ENCODE results near the gene PRLH.

Gene PRLH

DNA sequence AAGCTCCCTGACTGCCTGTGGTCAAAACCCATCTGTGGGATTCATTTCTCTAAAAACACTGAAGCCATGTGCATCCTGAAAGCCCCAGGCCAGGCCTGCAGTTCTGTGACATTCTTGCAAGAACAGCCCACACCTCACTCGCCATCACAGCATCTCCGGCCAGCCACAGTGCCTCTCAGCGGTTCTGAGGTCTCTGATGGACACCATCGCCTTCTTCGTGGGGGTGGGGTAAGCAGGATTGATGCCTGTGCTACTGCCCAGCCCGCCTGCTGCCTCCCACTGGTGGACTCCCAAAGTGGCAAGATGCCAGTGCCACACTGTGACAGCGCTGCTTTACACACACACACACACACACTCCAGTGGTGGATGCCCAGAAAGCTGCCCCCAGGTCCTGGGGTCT lies 5.2 kb upstream of the PRLH start:
- TF ChIP-seq, protein P1, sequence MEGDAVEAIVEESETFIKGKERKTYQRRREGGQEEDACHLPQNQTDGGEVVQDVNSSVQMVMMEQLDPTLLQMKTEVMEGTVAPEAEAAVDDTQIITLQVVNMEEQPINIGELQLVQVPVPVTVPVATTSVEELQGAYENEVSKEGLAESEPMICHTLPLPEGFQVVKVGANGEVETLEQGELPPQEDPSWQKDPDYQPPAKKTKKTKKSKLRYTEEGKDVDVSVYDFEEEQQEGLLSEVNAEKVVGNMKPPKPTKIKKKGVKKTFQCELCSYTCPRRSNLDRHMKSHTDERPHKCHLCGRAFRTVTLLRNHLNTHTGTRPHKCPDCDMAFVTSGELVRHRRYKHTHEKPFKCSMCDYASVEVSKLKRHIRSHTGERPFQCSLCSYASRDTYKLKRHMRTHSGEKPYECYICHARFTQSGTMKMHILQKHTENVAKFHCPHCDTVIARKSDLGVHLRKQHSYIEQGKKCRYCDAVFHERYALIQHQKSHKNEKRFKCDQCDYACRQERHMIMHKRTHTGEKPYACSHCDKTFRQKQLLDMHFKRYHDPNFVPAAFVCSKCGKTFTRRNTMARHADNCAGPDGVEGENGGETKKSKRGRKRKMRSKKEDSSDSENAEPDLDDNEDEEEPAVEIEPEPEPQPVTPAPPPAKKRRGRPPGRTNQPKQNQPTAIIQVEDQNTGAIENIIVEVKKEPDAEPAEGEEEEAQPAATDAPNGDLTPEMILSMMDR (IDR thresholded peaks at IDR 0.05; ENCODE audit: unreplicated experiment in 3 of 3) = no peak
- Mint-ChIP-seq H3K9me3 (peaks cover under 1% of the 10 kb centered on the region), H3K27me3 (ENCODE audit: low read depth) (peaks cover 27% of the 10 kb centered on the region), H3K27ac (no peak overlapping the region), H3K4me1 (peaks cover 15% of the 10 kb centered on the region), H3K4me3 (no peak overlapping the region), H3K36me3 (ENCODE audit: low read depth) (no peaks in the 10 kb centered on the region)

DNA sequence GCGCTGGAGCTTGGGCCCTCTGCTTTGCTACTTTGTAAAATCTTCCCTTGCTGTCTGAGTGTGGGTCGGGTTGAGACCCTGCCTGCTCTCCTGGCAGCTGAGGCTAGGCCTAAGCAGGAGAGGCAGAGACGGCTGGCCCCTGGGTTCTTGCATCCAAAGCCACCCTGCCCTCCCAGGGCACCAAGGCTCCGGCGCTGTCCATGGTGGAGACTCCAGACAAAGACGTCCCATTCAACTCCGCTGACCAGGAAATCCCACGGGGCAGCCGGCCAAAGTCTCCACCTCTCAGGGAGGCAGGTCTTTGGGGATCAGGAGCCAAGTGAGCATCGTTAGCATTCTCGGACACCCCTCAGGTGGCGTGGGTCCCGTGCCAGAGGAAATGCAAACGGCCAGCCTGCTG lies 2.6 kb upstream of the PRLH start:
- Mint-ChIP-seq H3K4me1 (peaks cover 14% of the 10 kb centered on the region), H3K9me3 (no peaks in the 10 kb centered on the region), H3K36me3 (ENCODE audit: low read depth) (no peaks in the 10 kb centered on the region), H3K27me3 (ENCODE audit: low read depth) (peaks cover 22% of the 10 kb centered on the region), H3K27ac (no peak overlapping the region), H3K4me3 (no peak overlapping the region)
- TF ChIP-seq, protein P1 (IDR thresholded peaks at IDR 0.05; ENCODE audit: unreplicated experiment in 3 of 3) = no peak

DNA sequence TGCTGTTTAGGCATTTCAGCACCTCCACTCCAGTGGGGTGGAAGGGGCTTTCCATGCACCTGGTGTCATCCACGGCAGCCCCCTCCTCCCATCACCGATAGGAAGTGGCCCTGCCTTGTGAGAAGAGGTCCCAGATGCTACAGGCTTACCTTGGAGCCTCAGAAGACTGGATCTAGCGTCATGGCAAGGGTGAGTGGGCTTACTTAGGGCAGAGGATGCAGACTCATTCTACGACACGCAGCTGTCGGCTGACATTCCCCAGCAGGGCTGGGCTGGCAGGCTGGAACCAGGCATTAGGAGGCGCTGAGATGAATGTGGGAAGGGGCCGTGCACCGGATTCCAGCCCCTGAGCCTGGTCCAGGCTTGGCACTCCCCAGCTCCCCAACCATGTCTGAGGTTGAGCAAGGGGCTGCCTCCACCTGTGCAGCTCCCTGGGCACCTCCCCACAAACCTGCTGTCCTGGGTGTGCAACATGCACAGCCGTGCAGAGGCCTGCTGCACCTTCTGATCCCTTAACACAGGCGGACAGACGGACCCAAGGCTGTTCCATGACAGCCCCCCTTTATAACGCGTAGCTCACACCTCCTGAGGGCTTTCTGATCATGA lies 1.7 kb upstream of the PRLH start:
- no peak overlapping the region for H3K27ac Mint-ChIP-seq
- peaks cover 6% of the 10 kb centered on the region for H3K4me1 Mint-ChIP-seq
- no peaks in the 10 kb centered on the region for H3K36me3 Mint-ChIP-seq (ENCODE audit: low read depth)
- TF ChIP-seq, protein P1 (IDR thresholded peaks at IDR 0.05; ENCODE audit: unreplicated experiment in 3 of 3) = no peak
- peaks cover 19% of the 10 kb centered on the region for H3K27me3 Mint-ChIP-seq (ENCODE audit: low read depth)
- H3K4me3 Mint-ChIP-seq = no peak overlapping the region
- no peaks in the 10 kb centered on the region for H3K9me3 Mint-ChIP-seq

DNA sequence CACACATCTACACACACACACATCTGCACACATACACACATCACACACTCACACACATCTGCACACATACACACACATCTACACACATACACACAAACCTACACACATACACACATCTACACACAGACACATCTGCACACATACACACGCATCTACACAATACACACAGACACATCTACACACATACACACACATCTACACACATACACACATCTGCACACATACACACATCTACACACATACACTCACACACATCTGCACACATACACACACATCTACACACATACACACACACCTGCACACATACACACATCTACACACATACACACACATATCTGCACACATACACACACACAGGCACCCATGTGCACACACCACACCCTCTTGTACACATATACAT lies 400 bp upstream of the PRLH start:
- Mint-ChIP-seq H3K4me3 (no peak overlapping the region), H3K36me3 (ENCODE audit: low read depth) (no peaks in the 10 kb centered on the region), H3K27me3 (ENCODE audit: low read depth) (peaks cover 21% of the 10 kb centered on the region), H3K27ac (no peak overlapping the region), H3K9me3 (no peaks in the 10 kb centered on the region), H3K4me1 (no peaks in the 10 kb centered on the region)
- TF ChIP-seq, protein P1 (IDR thresholded peaks at IDR 0.05; ENCODE audit: unreplicated experiment in 3 of 3) = no peak

DNA sequence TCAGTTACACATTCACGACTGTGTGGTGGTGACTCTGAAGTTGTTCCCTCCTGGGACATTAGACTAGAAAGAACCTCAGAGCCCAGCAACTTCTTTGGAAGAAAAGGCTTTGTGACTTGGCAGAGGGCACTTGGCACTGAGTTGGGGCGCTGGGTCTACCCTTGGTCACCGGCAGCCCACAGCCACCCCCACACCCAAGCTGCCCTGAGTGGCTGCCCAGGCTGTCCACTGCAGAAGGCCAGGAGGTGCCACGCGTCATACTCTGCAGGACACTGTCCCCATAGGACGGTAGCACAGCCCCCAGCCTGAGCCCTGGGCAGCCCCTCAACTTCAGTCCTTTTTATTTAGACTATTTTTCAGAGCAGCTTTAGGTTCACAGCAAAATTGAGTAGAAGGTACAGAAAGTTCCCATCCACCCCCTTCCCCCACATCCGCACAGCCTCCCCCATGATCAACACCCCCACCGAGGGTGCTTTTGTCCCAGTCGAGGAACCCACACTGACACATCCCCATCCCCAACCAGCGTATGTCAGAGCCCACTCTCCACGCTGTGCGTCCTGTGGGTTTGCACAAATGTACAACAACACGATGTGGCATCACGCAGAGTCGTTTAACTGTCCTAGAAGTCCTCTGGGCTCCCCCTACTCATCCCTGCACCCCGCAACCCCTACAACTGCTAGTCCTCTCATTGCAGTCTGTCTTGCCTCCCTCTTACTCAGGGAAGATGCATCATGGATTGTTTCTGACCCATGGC lies 1.1 kb downstream of the PRLH start:
- TF ChIP-seq, protein P1 (IDR thresholded peaks at IDR 0.05; ENCODE audit: unreplicated experiment in 3 of 3) = no peak
- Mint-ChIP-seq H3K4me3 (no peak overlapping the region), H3K4me1 (peaks cover 9% of the 10 kb centered on the region), H3K9me3 (no peaks in the 10 kb centered on the region), H3K27me3 (ENCODE audit: low read depth) (peaks cover 20% of the 10 kb centered on the region), H3K36me3 (ENCODE audit: low read depth) (no peaks in the 10 kb centered on the region), H3K27ac (no peak overlapping the region)

Measured in nephron (organoid).